Tibial artery (tissue), 4 donors: ENCODE results near the gene AQP10.
A peak's percentile ranks its signal among the peaks of the same experiment; 100 is the strongest.

ENCODE experiments used
- DNase-seq, 2 donors: peaks; one replicate each; pipeline ENCODE4 v3.0.0-alpha.2; 2019
- H3K27ac ChIP-seq, 2 donors: fragments of 200-600 bp; sonication (generic) in 1 of 2; 1 replicate in 1 of 2; 2 replicates in 1 of 2; pipeline ENCODE4 v1.5.1; 2018 to 2019; ENCODE audit warnings: mild to moderate bottlenecking in 1 of 2
- H3K27me3 ChIP-seq, 2 donors: fragments of 200-600 bp; sonication (generic) in 1 of 2; one replicate each; pipeline versions ENCODE4 v1.5.1 to v1.6.0; 2016 to 2019
- H3K36me3 ChIP-seq, 3 donors: fragments of 200-600 bp; sonication (generic) in 2 of 3; one replicate each; pipeline ENCODE4 v1.5.1; 2016 to 2019; ENCODE audit warnings: mild to moderate bottlenecking in 2 of 3
- H3K4me1 ChIP-seq, 4 donors: fragments of 200-600 bp; sonication (generic) in 2 of 4; 1 replicate in 3 of 4; 2 replicates in 1 of 4; pipeline ENCODE4 v1.5.1; 2016 to 2019
- H3K4me3 ChIP-seq, 2 donors: fragments of 200-600 bp; sonication (generic) in 1 of 2; 1 replicate in 1 of 2; 2 replicates in 1 of 2; pipeline ENCODE4 v1.5.1; 2018 to 2019; ENCODE audit warnings: mild to moderate bottlenecking in 2 of 2
- H3K9me3 ChIP-seq, 3 donors: fragments of 200-600 bp; sonication (generic) in 1 of 3; one replicate each; pipeline ENCODE4 v1.5.1; 2016 to 2019
- CTCF ChIP-seq, 2 experiments: fragments of 200-600 bp in 1 of 2; fragments of 450-650 bp in 1 of 2; IDR thresholded peaks; one replicate each; pipeline ENCODE4 v1.5.1; 2017 to 2019; ENCODE audit warnings: antibody characterized with exemption in 2 of 2, mild to moderate bottlenecking in 1 of 2, moderate library complexity in 1 of 2
- intact Hi-C: fragments of 100-400 bp; cut with DNase I; formaldehyde crosslinking; loops from one replicate; pipeline ENCODE4 v1.15.0; 2023; ENCODE audit warnings: low total_unique reads

The AQP10 gene

DNA sequence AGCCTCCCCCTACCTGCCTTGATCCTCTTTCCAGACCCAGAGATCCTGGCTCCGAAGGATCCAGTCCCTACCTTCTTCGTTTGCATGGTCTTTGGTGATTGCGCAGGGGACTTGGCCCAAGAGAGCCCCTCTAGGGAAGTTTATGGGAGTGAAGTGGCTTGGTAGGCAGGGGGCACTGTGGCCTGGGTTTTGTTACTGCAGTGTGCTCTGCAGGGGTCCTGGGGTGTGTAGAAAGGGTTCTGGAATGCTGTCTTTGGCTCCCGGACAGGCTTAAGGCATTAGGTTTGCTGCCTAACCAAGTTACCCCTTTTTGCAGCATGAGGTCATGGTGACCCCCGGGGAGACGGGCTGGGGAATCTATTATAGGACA lies 8.2 kb downstream of the AQP10 start:
- peak in 1 of 2 experiments; percentile 9 for TF ChIP-seq CTCF (IDR thresholded peaks at IDR 0.05)
- no peaks in the 10 kb centered on the region for H3K27me3 ChIP-seq
- peak overlapping the region; percentile 72 to 90 for H3K4me3 ChIP-seq
- no peaks in the 10 kb centered on the region for H3K9me3 ChIP-seq
- intact Hi-C loops = loop anchor here (5.0 to 10.0 kb wide), 2 partner anchors 78 to 226 kb away; partner anchors contain the start of genes IL6R and UBE2Q1
- no peak for DNase-seq
- peaks cover 34 to 39% (median 36%) of the 10 kb centered on the region in 3 donors for H3K36me3 ChIP-seq
- peaks cover 6 to 47% (median 36%) of the 10 kb centered on the region in 4 donors for H3K4me1 ChIP-seq
- H3K27ac ChIP-seq = peak overlapping the region; percentile 96 to 99

DNA sequence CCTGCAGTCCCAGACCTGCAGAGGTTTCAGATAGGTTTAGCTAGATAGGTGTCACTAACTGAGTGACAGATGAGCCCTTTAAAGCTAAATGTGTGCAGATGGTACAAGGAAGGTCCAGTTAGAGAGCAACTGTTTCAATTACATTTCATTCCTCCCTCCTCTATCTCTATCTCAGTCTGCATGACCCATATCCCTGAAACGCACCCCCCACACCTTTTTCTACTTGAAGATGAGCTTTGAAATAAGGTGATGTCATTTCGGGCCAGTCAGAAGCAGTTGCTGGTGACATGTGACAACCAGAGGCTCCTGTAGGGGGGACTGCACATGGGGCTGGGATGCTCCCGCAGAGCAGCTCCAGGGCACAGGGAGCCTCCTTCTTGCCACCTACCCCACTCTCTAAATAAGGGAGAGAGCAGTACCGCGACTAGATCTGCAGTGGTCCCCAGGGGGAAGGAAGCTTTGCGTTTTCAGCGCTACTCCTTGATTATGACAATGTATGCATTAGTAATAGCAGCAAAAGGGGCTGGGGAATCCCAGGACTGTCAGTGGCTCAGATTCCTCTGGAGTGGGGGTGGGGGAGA lies 8.7 kb downstream of the AQP10 start:
- TF ChIP-seq CTCF (IDR thresholded peaks at IDR 0.05) = no peak
- H3K4me3 ChIP-seq = peak overlapping the region; percentile 72 to 90
- no peaks in the 10 kb centered on the region for H3K9me3 ChIP-seq
- no peak for DNase-seq
- intact Hi-C loops = loop anchor here (5.0 to 10.0 kb wide), 3 partner anchors 57 to 225 kb away; partner anchors contain the start of genes HAX1, IL6R and UBE2Q1
- peak overlapping the region; percentile 96 to 99 for H3K27ac ChIP-seq
- H3K4me1 ChIP-seq = peaks cover 6 to 46% (median 40%) of the 10 kb centered on the region in 4 donors
- H3K27me3 ChIP-seq = no peaks in the 10 kb centered on the region
- peaks cover 39 to 44% (median 41%) of the 10 kb centered on the region in 3 donors for H3K36me3 ChIP-seq

DNA sequence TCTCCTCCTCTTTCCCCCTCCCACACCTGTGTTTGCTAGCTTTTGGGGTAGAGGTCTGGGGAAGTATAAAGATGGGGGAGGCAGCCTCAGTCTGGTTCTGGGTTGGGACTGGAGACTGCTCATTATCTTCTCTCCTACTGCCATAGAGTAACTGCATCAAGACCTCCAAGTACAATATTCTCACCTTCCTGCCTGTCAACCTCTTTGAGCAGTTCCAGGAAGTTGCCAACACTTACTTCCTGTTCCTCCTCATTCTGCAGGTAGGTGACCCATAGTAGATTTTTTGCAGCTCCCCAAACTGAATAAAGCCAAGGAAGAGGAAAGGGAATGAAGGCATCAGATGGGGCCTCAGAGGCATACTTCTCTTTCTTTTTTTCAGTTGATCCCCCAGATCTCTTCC lies 9.8 kb downstream of the AQP10 start:
- H3K4me3 ChIP-seq = no peak overlapping the region
- intact Hi-C loops = loop anchor here (5.0 kb wide), 1 partner anchor 58 kb away; the partner anchor contains the start of gene HAX1

DNA sequence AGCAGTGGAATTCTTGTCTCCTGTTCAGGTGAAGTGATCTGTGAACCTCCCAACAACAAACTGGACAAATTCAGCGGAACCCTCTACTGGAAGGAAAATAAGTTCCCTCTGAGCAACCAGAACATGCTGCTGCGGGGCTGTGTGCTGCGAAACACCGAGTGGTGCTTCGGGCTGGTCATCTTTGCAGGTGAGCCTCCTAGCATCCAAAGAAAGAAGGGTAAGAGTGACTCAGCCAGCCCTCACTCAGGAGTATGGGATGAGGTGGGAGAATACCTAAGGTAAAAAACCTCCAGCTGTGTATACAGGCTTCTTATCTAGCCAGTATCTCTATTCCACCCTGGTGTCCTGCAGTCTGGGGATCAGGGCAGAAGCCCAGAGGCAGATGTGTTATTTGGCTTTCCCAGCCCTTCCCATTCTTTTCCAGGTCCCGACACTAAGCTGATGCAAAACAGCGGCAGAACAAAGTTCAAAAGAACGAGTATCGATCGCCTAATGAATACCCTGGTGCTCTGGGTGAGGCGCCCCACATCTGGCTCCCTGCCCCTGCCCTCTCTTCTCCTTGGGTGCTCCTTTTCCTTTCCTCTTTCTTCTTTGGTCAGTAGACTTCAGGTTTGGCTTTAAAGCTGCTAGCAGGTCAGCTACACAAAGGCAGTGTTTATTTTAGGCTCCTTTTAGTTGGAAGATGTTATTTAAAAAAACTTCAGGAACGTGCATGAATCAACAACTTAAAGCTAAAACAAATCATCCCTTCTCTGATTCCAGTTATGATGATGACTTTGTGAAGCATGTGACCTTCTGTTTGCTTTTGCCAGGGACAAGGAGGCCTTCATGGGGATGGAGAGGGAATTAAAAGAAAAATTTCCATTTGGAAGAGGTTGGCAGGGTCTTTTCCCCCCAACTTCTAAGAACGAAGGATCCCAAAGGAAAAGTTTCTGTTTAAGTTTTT lies 13.5 kb downstream of the AQP10 start:
- Histone ChIP-seq H3K27ac (peak overlapping the region; percentile 61 to 64), H3K36me3 (peaks cover 78 to 85% (median 84%) of the 10 kb centered on the region in 3 donors), H3K27me3 (no peaks in the 10 kb centered on the region), H3K9me3 (no peaks in the 10 kb centered on the region), H3K4me3 (no peak overlapping the region), H3K4me1 (peaks cover 0 to 22% (median 15%) of the 10 kb centered on the region in 4 donors)
- no peak for DNase-seq
- no peak for TF ChIP-seq CTCF (IDR thresholded peaks at IDR 0.05)
- intact Hi-C loops = loop anchor here (5.0 kb wide), 1 partner anchor 62 kb away; the partner anchor contains the start of gene HAX1

More for the DNA sequence above, 9.8 kb downstream of the AQP10 start:
- Histone ChIP-seq H3K27ac (peak overlapping the region in 1 of 2 donors; percentile 99), H3K9me3 (no peaks in the 10 kb centered on the region), H3K36me3 (peaks cover 43 to 50% (median 48%) of the 10 kb centered on the region in 3 donors), H3K27me3 (no peaks in the 10 kb centered on the region), H3K4me1 (peaks cover 6 to 50% (median 41%) of the 10 kb centered on the region in 4 donors)
- DNase-seq = no peak
- TF ChIP-seq CTCF (IDR thresholded peaks at IDR 0.05) = no peak

DNA sequence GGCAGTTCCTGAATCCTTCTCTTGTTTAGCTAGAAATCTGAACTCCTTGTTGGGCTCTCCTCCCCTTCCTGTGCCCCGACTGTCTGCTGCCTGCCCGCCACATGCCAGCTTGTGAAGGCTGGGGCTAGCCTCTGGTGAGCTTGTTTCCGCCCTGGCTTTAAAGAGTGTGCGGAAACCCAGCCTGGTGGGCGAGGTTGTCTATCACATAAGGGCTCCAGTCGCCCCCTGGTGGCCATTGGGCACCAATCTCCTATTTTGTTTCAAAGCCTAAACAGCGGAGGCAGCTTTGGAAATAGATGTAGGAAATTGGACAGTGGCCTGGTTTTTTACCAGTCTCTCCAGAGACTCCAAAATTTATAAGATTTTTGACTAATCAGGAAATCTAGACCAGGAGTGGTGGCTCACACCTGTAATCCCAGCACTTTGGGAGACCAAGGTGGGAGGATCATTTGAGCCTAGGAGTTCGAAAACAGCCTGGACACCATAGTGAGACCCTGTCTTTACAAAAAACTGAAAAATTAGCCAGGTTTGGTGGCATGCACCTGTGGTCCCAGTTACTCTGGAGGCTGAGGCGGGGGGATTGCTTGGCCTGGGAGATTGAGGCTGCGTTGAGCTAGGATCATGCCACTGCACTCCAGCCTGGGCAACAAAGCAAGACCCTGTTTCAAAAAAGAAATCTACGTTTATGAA lies 14.3 kb downstream of the AQP10 start:
- H3K4me1 ChIP-seq = peaks cover 0 to 14% (median 9%) of the 10 kb centered on the region in 4 donors
- H3K27me3 ChIP-seq = no peaks in the 10 kb centered on the region
- peak; percentile 83 to 87 for TF ChIP-seq CTCF (IDR thresholded peaks at IDR 0.05)
- intact Hi-C loops = no loop called here
- no peak overlapping the region for H3K4me3 ChIP-seq
- DNase-seq = peak; percentile 89 to 90
- no peaks in the 10 kb centered on the region for H3K9me3 ChIP-seq
- H3K27ac ChIP-seq = peak overlapping the region; percentile 61 to 64
- peaks cover 86 to 93% (median 91%) of the 10 kb centered on the region in 3 donors for H3K36me3 ChIP-seq
